ENCODE data around the gene GNG2. TPM values are rescaled to one million over a fixed set of nuclear protein-coding genes. Genes with fewer than 3 reads are reported as not detected.

Gene GNG2
- total and polyA plus RNA-seq, 9 of the 15 experiments (the other 6 are each of a cell fraction or from before 2014, with no cell fraction given), result 0.18 TPM; not detected in 8

DNA sequence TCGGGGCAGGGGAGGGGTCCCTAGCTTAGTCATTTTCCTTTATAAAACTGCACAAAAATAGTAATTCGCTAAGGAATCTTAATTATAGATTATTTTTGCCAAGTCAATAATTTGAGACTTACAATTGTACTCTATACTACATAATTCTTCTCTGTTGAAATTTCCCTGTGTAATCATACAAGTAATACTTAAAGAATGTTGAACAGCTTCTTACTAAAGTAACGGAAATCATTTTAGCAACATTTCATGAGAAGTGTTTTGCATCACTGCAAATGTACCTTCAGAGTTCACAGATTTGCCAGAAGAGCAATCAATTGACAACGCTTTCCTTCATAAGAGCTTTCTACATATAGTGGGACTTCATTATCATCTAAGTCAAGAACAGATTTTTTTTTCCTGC is 7.9 kb upstream of the GNG2 start:
- Histone ChIP-seq H3K4me1 (replicated peaks in 1 of 2; ENCODE audit: control insufficient read depth in 2 of 2, insufficient read depth in 2 of 2, low read length in 2 of 2) (no peaks in the 10 kb centered on the region), H3K9ac (ENCODE audit: insufficient read depth in 1 of 2, low read depth in 2 of 2, low read length in 2 of 2) (no peak overlapping the region), H3K27me3 (ENCODE audit: control insufficient read depth in 2 of 2, insufficient read depth in 2 of 2, low read length in 2 of 2) (no peaks in the 10 kb centered on the region), H3K79me2 (ENCODE audit: control insufficient read depth, insufficient read depth, low read length) (no peaks in the 10 kb centered on the region), H4K20me1 (replicated peaks; ENCODE audit: control insufficient read depth, insufficient read depth, low read length) (no peaks in the 10 kb centered on the region), H2AFZ (ENCODE audit: low read depth, low read length) (no peak overlapping the region), H3K27ac (ENCODE audit: extremely low read depth, low read depth, low read length) (no peak overlapping the region), H3K36me3 (ENCODE audit: control insufficient read depth, insufficient read depth, low read length) (no peaks in the 10 kb centered on the region), H3K4me2 (ENCODE audit: insufficient read depth, low read length) (no peak overlapping the region), H3K9me3 (replicated peaks; ENCODE audit: control insufficient read depth, insufficient read depth, low read depth, low read length) (no peaks in the 10 kb centered on the region), H3K4me3 (no peak overlapping the region), H3K9me1 (ENCODE audit: control insufficient read depth, insufficient read depth, low read length) (no peaks in the 10 kb centered on the region)
- DNase-seq (ENCODE audit: extremely low read depth in 1 of 4, low spot score in 3 of 4) (no peak), ATAC-seq (no peak), FAIRE-seq (no peak)
- POLR2A ChIA-PET, result interaction anchor here (0.6 kb wide), 1 partner anchor 13 kb away, joined by 3 read pairs; no protein-coding TSS in a partner anchor
- BruUV-seq (replicated peaks), result no TSS peak
- intact Hi-C loops (cut with micrococcal nuclease), result no loop called here
- TF ChIP-seq TSC22D4 (tag; IDR thresholded peaks at IDR 0.05) (no peak), HDAC6 (IDR thresholded peaks at IDR 0.05; ENCODE audit: low read depth, low read length) (no peak), TAL1 (IDR thresholded peaks at IDR 0.05) (no peak), CCNT2 (IDR thresholded peaks at IDR 0.05; ENCODE audit: borderline replicate concordance, extremely low read depth, insufficient read length, low read depth, low read length) (no peak), CREB1 (IDR thresholded peaks at IDR 0.05) (no peak), CREB1 (CRISPR knock-in tag; IDR thresholded peaks at IDR 0.05) (no peak), POLR2A (conservative IDR thresholded peaks at IDR 0.05) (no peak), TBP (optimal IDR thresholded peaks at IDR 0.05; ENCODE audit: low read depth, low read length) (no peak), ZNF282 (CRISPR knock-in tag; IDR thresholded peaks at IDR 0.05) (no peak)
- TF ChIP-seq, protein P1, sequence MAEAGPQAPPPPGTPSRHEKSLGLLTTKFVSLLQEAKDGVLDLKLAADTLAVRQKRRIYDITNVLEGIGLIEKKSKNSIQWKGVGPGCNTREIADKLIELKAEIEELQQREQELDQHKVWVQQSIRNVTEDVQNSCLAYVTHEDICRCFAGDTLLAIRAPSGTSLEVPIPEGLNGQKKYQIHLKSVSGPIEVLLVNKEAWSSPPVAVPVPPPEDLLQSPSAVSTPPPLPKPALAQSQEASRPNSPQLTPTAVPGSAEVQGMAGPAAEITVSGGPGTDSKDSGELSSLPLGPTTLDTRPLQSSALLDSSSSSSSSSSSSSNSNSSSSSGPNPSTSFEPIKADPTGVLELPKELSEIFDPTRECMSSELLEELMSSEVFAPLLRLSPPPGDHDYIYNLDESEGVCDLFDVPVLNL (CRISPR knock-in tag; IDR thresholded peaks at IDR 0.05; ENCODE audit: low read depth), result no peak
- CTCF ChIA-PET (ENCODE audit: low intra/inter-chr PET ratio), result no interaction called here
- in situ Hi-C loops (cut with MboI), result no loop called here
- 0% methylated on average over 4 of the region's 4 CpGs for WGBS (ENCODE audit: insufficient coverage, low coverage, missing lambda C conversion rate)
